NCI-H2196 treated with DMSO at 0.1 percent for 48 hours (cell line): ENCODE data around the gene MGARP.
A peak's percentile ranks its signal among the peaks of the same experiment; 100 is the strongest.
"Not testable (repeated sequence)": the region's sequence is repeated elsewhere in the genome, so short reads cannot be mapped to it uniquely, and the experiment has no call there.

Experiments
- DNase-seq: peaks from one replicate; lab custom pipeline; 2025; ENCODE audit not compliant: unreplicated experiment; lab: John Stamatoyannopoulos, UW

The MGARP gene

GRCh38 chr4:139295942-139296299 lies 15.9 kb upstream of the MGARP start:
- DNase-seq, result no peak

GRCh38 chr4:139295206-139295941 lies 15.3 kb upstream of the MGARP start:
- peak; percentile 38 for DNase-seq

GRCh38 chr4:139286186-139286698 lies 6.2 kb upstream of the MGARP start:
- no peak for DNase-seq

GRCh38 chr4:139282721-139283075 lies 2.7 kb upstream of the MGARP start:
- DNase-seq, result no peak

GRCh38 chr4:139282065-139282720 lies 2.2 kb upstream of the MGARP start:
- no peak for DNase-seq

- no peak for DNase-seq
These were observed 889 bp downstream of the MGARP start for GRCh38 chr4:139278912-139279759.

- DNase-seq, result no peak
These were observed 1.5 kb downstream of the MGARP start for GRCh38 chr4:139278485-139278884.

GRCh38 chr4:139275281-139275735 lies 4.7 kb downstream of the MGARP start:
- no peak for DNase-seq

GRCh38 chr4:139274790-139275189 lies 5.2 kb downstream of the MGARP start:
- no peak for DNase-seq

- no peak for DNase-seq
These were observed 6.2 kb downstream of the MGARP start for GRCh38 chr4:139273835-139274234.

- no peak for DNase-seq
These were observed 12.7 kb downstream of the MGARP start for GRCh38 chr4:139267301-139267700.

- DNase-seq, result no peak
These were observed 13.3 kb downstream of the MGARP start for GRCh38 chr4:139266583-139267257.

GRCh38 chr4:139266208-139266582 lies 13.8 kb downstream of the MGARP start:
- no peak for DNase-seq

- no peak for DNase-seq
These were observed 14.4 kb downstream of the MGARP start for GRCh38 chr4:139265654-139266053.

- DNase-seq, result no peak
These were observed 23.7 kb downstream of the MGARP start for GRCh38 chr4:139256349-139256748.

GRCh38 chr4:139255581-139255980 lies 24.4 kb downstream of the MGARP start:
- DNase-seq, result not testable (repeated sequence)

GRCh38 chr4:139253713-139254112 lies 26.3 kb downstream of the MGARP start:
- DNase-seq, result no peak

- DNase-seq, result no peak
These were observed 27.0 kb downstream of the MGARP start for GRCh38 chr4:139253046-139253445.

- DNase-seq, result no peak
These were observed 32.3 kb downstream of the MGARP start for GRCh38 chr4:139247700-139248238.

- no peak for DNase-seq
These were observed 32.8 kb downstream of the MGARP start for GRCh38 chr4:139247241-139247640.

GRCh38 chr4:139246166-139246565 lies 33.9 kb downstream of the MGARP start:
- no peak for DNase-seq
